KBM-7 (cell line): Measurements from ENCODE around the gene TMEM161A.
"Not testable (repeated sequence)": the region's sequence is repeated elsewhere in the genome, so short reads cannot be mapped to it uniquely, and the experiment has no call there.

Experiments
- DNase-seq: peaks from one replicate; pipeline ENCODE4 v3.0.0-alpha.2; 2015
- in situ Hi-C: fragments of 300-500 bp; cut with MboI; formaldehyde crosslinking; loops from 2 replicates; pipeline ENCODE4 v1.14.3; 2020; ENCODE audit warnings: low sequenced_read_pairs, low pct_unique_long_range_greater_than_20kb, mixed read lengths

TMEM161A gene

DNA sequence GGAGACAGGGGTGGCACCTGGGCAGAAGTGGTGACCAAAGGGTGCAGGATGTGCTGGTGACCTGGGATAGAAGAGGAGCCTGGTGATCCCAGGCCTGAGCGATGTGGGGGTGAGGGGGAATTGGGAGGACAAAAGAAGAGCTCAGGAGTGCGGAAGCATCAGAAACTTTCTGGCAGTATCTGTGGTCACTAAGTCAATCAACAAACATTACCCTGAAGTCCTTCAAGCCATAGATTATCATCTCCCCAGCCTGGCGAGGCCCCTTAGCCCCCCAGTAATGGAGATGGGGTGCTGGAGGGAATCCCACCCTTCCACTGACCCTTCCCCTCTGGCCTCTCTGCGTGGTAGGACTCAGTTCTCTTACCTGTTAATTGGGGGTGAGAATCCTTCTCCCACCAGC, 21.3 kb upstream of the TMEM161A start:
- in situ Hi-C loops: no loop called here
- DNase-seq: no peak

DNA sequence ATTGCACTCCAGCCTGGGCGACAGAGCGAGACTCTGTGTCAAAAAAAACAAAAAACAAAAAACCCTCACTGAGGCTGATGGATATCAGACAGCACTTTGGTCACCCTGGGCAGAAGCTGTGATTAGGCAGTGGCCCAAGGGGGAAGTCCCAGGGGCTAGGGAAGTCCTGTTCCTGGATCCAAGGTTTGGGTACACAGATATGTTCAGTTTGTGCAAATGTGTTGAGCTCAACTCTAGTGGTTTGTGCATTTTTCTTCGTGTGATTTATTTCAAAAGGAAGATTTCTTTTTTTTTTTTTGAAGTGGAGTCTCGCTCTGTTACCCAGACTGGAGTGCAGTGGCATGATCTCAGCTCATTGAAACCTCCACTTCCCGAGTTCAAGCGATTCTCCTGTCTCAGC, 19.5 kb upstream of the TMEM161A start:
- DNase-seq: no peak
- in situ Hi-C loops: no loop called here

DNA sequence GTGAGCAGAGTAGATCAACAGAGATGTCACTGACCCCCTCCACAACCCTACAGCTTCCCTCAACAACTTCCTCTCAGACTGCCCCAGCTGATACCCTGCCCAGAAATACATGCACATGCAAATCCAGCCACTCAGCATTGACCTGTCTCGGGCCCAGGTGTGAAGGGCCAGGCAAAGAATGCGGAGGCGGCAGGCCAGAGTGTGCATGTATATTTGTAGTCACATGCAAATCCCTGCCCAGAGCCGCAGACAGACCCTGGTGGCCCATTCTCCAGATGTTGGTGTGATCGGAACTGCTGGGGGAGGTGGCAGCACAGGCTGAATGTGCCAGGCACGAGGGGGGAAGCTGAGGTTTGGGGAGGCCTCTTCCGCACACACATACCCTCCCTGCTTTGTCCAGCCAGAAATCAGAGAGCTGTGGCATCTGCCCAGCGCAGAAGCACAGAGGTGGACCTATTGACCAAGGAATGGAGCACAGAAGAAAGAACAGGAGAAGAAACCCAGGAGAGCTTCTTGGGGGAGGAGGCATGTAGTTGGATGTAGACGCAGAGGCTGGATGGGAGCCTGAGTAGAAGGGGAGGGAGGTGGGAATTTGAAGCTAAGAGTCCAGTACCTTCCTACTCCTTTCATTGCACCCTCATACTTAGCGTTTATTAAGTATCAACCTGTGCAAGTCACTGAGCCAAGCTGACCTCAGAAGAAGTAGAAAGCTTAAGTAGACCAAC, 17.4 kb upstream of the TMEM161A start:
- in situ Hi-C loops: no loop called here
- DNase-seq: no peak

DNA sequence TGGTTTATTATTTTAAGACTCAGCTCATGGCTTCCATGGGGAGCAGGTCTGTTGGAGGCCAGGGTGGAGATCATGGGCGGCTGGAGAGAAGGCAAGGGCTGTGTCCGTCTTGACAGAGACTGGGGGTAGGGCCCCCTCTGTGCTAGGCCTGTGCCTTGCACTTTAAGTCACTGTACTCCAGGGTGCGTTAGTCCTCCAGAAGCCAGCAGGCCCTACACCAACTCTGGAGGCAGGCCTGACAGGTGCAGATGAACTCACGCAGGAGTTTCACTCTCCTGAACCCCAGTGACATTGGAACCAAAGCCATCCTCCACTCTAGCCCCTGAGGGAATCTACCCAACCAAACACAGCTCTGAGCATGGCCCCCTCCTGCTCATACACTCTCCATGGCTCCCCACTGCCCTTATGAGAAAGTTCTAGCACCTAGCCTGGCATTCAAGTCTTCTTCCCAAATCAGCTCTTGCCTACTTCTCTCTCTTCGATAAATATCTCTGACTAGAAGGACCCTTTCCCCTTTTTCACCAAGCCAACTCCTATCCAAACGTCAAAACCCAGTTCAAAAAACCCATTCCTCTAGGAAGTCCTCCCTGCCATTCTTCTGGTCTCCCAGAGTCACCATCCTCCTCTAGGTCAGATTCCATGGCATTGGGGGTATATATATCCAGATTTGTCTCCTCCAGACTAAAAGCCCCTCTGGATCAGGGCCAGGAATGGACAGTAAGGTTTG, 16.7 kb upstream of the TMEM161A start:
- in situ Hi-C loops: no loop called here
- DNase-seq: no peak

DNA sequence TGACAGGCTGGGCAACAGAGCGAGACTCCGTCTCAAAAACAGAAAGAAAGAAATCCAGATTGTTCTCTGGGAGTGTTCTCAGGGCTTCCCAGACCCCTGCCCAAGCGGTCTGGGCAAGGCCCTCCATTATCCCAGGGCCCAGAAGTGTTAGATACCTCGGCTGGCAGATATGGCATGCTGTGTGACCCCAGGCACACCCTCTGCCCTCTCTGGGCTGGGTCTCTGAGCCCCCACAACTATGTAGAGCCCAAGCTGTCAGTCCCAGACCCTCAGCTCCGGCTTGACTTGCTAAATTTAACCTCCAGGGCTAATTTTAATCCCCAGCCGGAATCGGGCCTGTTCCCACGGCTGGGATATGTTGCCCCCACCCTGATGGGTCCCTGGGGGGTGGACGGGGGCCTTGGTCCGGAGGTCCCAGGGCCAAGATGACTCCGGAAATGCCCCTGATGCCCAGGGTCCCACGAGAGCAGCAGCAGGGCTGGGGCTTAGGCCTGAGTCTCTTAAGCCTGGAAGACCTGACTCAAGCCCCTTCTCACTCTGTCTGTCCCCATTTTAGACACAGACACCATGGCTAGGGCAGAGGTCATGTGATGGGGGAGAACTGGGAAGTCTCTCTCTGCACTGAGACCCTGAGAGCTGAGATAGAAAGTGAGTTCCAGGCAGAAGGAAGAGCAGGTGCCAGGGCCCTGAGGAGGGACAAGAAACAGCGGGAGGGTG, 14.5 kb upstream of the TMEM161A start:
- in situ Hi-C loops: no loop called here

DNA sequence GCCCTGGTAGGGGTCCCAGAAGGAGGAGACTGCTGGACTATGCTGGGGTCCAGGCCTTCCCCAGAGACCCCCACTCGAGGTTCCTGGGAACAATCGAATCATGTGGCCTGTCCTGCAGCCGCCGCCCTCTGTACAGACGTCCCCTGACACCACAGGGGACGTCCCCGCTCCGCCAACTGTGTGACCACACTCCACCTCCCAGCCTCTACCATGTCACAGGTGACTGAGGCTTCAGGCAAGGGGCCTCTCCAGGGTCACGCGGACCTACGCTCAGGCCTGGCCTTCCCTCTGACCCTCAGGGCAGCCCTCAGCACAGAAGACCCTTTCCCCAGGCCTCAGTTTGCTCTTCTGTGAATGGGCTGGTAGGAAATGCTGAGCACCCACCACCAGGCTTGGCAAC, 13.1 kb upstream of the TMEM161A start:
- in situ Hi-C loops: no loop called here
- DNase-seq: no peak

More for the DNA sequence above, 14.5 kb upstream of the TMEM161A start:
- no peak for DNase-seq

DNA sequence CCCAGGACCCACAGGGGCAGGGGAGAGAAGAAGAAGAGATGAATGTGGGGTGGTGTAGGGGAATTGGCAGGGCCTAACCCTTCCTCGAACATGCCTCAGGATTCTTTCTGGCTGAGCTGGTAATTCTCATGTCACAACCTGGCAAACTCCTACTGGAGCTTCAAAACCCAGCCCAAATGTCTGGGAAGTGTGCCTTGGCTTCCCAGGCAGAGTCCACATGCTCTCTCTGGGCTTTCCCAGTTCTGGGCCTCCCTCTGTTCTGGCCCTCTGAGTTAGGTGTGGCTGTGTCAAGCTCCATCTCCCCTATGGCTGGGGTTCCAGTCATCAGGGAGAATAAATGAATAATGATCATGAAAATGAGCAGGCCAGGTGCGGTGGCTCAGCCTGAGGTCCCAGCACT, 11.2 kb upstream of the TMEM161A start:
- in situ Hi-C loops: no loop called here
- no peak for DNase-seq

DNA sequence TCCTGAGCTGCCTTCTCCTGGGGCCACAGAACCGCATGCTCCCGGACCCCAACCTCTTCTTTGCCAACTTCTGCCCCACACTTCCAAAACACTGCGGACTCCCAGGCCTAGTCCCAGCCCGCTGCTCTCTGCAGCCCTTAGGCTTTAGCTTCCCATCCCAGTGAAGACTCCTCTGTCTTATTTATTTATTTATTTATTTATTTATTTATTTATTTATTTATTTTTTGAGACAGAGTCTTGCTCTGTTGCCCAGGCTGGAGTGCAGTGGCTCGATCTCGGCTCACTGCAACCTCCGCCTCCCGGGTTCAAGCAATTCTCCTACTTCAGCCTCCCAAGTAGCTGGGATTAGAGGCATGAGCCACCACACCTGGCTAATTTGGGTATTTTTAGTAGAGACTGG, 10.2 kb upstream of the TMEM161A start:
- in situ Hi-C loops, DNase-seq: not testable (repeated sequence)

DNA sequence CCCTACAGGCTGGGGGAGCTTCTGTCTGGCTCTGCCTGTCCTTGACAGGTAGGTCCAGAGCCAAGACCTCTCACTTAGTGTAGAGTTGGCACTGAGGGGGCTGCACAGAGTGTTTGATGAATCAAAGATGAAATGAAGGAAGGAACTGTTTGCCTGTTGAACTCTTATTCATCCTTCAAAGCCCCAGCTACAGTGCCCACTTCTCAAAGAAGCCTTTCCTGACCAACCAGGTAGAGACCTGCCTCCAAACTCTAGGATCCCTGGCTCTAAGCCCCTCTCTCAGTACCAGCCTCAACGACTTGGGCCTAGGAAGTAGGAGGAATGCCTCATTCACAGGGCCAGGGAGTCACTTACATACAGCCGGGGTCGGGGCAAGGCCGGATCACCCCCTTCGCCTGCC, 9.1 kb upstream of the TMEM161A start:
- no peak for DNase-seq
- in situ Hi-C loops: no loop called here

DNA sequence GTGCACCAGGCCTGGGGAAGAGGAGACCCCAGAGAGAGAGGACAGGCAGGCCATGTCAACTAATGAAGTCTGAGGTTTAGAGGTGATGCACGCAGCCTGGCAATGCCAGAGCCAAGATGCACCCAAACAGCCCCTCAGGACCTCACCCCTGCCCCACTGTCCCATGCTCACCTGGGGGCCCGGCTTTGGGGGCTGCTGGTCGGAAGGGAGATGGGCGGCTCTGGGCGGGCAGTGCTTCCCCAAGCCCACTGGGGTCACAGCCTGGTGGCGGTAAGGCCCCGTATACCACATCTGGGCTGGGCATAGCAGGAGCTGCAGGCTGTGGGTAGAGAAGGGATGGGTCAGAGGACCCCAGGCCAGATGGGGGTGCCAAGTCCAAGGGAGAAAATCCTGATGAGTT, 8.6 kb upstream of the TMEM161A start:
- in situ Hi-C loops: no loop called here
- DNase-seq: no peak

DNA sequence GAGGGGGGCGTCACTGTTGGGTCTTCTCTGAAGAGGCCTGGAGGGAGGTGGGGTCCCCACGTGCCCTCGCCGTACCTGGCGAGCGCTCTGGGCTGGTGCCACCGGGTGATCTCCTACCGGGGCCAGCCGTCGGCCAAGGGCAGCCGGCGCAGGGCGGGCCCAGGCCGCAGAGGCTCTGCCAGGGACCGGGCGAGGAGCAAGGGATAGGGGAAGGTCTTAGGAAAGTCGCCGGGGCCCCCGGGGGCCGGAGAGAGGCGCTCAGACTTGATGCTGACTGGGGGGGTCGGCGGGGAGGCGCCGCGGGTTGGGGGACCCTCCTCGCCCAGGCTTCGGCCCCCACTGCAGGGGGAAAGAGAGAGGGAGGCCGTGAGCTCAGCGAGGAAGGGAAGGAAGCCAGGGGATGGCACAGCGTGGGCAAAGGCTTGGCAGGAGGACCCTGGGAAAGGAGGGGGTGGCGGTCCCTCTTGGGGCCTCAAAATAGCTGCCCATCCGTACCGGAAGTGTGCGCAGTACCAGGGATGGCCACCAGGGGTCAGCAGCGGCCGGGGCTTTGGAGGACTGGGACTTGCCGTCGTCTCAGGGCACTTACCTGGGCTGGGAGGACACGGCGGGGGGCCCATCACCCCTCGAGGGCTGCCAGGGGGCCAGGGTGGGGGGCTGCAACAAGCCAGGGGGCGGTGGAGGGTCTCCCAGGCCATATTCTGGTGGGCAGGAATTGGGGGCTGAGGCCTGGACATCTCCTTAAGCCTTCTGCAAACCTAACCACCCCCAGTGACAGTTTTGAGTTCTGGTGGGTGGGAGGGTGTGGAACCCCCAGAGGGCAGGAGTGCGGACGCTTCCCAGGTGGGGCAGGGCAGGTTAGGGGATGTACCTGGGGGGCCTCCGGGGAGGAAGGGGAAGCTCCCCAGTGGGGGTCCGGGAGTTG, 7.7 kb upstream of the TMEM161A start:
- in situ Hi-C loops: no loop called here
- DNase-seq: peak; percentile 82

DNA sequence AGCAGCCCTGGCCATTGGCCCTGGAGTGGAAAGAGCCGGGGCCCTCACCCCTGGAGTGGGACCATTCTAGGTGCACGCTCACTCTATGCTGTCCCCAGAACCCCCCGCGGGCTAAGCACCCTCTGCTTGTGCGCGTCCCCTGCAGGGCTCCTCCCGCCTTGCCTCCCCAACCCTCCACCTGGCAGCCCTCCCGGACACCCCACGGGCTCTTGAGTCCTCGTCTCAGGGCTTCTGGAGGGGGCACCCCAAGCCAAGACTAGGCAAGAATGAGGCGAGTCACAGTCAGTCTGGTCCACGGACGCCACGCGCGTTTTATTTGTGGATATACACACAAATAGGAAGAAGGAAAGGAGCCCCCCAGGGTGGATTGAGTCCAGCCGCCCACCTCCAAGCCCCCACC, 7.0 kb upstream of the TMEM161A start:
- in situ Hi-C loops: no loop called here

DNA sequence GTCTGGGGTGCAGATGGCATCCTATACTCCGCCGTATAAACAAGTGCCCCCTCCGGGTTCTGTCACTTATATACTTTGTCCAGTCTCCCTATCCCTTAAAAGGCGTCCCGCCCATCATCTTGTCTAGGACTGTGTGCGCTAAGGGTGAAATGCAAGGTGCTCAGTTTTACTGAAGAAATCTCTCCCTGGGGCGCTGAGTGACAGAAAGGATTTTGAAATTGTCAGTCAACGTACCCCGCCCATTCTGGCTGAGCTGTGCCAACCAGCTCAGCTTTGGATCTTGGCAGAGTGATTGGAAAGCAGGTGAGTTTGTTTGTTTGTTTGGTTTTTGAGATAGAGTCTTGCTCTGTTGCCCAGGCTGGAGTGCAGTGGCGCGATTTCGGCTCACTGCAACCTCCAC, 4.1 kb upstream of the TMEM161A start:
- in situ Hi-C loops: no loop called here

More for the DNA sequence above, 7.0 kb upstream of the TMEM161A start:
- DNase-seq: no peak

DNA sequence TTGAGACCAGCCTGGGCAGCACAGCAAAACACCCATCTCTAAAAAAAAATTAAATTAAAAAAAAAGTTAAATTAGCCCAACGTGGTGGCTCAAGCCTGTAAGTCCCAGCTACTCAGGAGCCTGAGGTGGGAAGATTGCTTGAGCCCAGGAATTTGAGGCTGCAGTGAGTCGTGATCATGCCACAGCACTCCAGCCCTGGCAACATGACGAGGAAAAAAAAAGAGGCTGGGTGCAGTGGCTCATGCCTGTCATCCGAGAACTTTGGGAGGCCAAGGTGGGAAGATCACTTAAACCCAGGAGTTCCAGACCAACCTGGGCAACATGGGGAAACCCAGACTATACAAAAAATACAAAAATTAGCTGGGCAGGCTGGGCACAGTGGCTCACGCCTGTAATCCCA, 2.2 kb upstream of the TMEM161A start:
- in situ Hi-C loops: no loop called here
- no peak for DNase-seq

More for the DNA sequence above, 4.1 kb upstream of the TMEM161A start:
- DNase-seq: no peak

DNA sequence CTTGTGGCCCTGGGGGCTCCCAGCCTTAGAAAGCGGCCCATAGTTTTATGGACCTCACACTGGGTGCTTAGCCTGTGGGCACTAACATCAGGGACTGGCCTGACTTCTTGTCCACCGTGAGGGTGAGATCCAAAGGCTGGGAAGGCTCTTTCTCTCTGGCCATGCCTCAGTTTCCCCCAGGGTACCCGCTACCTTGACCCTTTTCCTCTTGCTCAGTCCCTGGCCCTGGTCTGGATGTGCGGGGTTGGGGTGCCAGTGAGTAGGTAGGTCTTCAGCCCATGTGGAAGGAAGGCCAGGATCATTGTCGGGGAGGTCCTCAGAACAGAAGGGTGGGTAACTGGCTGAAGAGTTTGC, 1.6 kb upstream of the TMEM161A start:
- in situ Hi-C loops: no loop called here
- no peak for DNase-seq

DNA sequence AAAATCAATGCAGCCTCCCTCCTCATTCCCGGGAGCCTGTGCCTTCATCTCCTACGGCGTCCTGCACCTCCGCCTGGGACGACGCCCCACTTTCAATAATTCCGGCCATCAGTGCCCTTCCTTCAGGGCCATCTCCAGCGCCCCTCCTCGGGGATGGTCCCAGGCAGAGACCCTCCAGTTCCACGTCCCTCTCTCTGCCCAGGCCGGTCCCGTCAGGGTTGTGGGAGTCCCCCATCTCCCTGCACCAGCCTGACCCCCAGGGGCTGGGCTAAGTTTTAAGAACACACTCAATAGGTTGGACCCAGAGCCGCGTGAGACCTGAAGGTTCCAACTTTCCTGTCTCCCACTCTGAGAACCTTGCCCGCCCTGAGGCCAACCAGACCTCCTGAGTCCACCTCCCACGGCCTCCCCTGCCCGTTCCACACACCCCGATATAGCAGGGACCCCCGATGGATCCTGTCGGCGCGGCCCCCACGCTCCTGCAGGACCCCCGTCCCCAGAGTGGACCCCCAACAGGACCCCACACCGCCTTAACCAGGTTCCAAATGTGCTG, 646 bp downstream of the TMEM161A start:
- no peak for DNase-seq
- in situ Hi-C loops: no loop called here

DNA sequence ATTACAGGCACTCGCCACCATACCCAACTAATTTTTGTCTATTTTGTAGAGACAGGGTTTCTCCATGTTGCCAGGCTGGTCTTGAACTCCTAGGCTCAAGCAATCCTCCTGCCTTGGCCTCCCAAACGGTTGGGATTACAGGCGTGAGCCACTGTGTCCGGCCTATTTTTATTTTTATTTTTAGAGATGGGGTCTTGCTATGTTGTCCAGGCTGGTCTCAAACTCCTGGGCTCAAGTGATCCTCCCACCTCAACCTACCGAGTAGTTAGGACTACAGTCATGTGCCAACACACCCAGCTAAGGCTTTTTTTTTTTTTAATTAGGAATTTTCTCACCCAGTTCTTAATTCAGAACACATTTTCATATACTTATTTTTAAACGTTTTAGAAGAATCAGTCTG, 2.6 kb downstream of the TMEM161A start:
- DNase-seq, in situ Hi-C loops: not testable (repeated sequence)

DNA sequence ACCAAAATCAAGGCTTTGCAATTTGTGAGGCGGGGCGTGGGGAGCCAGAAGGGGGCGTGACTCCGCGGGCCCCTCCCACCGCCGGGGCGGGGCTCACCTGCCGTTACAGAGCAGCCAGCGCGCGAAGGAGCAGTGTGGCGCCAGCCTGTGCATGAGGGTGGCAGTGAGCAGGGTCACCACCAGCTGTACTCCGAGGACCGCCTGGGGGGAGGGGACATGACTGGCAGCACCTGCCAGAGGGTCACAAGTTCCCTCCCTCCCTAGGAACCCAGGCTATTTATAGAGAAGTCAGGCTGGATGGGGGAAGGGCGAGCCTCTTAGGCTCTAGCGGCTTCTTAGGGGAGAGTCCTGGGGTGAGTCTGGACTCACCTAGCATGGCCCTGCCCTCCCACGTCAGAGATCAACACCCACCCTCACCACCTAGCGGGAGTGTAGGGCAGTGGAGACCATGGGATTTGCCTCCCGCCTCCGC, 3.6 kb downstream of the TMEM161A start:
- DNase-seq: peak; percentile 49
- in situ Hi-C loops: no loop called here

DNA sequence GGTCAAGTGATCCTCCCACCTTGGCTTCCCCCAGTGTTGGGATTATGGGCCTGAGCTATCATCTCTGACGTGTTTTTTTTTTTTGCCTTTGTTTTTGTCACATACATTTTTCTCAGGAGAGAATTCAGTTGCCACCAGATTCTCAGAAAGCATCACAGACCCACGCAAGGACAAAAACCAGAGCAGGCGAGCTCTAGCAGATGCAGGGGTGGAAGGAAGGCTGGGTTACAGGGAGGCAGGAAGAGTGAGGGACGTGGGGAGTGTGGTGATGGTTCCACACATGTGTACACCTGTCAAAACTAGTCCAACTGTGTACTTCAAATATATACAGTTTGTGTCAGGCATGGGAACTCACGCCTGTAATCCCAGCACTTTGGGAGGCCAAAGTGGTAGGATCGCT, 4.3 kb downstream of the TMEM161A start:
- in situ Hi-C loops: no loop called here
- no peak for DNase-seq
